Iris pigment epithelial cell (primary cell): Measurements from ENCODE around the gene CDHR2.

ENCODE experiments used
- DNase-seq: peaks from one replicate; pipeline ENCODE4 v3.0.0-alpha.2; 2011; ENCODE audit warnings: low read depth

The CDHR2 gene

DNA sequence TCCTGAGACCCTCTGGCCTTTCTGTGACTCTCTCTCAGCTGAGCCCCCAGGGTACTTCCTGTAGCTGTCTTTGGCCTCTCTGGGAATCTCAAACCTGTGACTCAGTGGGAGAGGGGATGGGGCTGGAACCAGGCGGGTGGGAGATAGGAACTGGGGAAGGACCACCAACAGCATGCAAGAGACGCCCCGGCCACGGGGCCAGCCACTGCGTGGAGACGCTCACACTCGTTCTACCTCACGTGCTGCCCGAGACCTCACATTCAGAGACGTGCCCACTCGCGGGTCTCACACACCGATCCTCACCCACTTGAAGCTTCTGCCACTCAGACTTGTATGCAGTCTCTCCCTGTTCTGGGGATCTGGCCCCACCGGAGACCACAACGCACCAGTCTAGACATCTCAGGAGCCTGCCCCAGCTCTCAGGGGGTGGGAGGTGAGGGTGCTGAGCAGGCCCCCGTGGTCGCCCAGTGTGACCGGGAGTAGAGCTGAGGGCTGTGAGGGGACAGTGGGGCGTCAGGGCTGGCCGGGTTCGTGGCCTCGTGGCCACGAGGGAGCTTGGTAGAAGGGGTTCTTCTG is 47.0 kb downstream of the CDHR2 start:
- DNase-seq = no peak

DNA sequence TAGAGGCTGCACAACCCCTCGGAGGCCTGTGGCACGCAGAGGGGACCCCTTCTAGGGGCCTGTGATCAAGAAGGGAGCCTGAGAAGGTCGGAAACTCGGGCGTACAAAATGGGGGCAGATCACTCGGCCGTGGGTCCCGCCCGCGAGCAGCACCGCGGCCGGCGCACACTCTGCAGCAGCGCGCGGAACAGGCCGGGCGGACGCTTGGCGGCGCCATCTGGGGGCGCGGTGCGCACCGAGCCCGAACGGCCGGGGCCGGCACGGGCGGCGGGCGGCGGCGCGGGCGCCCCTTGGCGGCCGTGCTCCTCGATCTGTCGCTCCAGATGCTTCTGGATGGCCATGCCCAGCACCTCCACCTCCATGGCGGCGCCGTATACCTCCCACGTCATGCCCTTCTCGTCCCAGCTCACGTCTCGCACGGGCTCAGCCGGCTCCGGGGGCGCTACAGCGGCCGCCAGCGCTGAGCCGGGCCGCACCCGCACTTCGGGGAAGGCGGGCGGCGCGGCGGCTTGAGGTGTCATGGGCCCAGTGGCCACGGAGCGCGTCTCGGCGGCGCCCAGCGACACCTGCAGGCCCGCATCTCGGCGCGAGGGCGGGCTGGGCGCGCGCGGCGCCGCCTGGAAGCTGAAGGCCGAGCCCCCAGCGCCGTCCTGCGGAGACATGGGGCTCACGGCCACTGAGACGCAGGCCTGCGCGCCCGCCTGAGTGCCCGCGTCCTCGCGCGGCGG is 47.7 kb downstream of the CDHR2 start:
- DNase-seq = peak; percentile 54

DNA sequence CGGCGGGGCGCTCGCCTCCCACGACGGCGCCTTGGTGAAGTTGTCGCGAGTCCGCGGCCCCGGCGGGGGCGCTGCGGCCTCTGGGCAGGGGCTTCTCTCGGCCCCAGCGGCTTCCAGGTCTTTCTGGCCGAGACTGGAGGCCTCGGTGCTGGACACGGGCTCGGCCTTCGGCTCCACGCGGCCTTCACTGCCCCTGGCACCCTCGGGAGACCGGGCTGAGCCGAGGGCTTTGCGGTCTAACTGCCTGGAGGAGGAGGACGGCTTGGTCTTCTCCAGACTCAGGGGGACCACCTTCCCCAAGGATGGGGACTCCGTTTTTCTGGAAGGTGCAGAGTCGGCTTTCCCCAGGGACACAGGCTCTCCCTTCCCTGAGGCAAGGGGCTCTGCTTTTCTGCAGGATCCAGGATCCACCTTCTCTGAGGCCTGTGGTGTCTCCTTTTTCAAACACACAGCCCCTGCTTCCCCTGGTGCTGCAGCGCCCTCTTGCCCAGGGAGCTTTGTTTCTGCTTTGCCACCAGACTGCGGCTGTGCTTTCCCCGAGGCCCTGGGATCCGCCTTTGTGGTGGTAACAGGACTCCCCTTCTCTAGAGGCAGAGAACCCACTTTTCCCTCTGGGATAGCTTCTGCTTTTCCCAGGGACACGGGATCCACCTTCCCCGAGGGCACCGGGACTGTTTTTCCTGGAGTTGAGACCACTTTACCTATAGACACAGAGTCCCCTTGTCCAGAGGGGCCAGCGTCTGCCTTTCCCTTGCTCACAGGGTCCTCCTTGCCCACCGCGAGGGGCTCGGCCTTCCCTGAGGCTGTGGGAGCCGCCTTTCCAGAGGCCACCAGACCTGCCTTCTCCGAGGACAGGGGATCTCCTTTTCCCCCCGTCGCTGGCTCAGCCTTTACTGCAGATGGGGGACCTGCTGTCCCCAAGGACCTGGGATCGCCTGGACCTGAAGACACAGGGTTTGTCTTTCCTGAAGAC is 48.6 kb downstream of the CDHR2 start:
- no peak for DNase-seq

DNA sequence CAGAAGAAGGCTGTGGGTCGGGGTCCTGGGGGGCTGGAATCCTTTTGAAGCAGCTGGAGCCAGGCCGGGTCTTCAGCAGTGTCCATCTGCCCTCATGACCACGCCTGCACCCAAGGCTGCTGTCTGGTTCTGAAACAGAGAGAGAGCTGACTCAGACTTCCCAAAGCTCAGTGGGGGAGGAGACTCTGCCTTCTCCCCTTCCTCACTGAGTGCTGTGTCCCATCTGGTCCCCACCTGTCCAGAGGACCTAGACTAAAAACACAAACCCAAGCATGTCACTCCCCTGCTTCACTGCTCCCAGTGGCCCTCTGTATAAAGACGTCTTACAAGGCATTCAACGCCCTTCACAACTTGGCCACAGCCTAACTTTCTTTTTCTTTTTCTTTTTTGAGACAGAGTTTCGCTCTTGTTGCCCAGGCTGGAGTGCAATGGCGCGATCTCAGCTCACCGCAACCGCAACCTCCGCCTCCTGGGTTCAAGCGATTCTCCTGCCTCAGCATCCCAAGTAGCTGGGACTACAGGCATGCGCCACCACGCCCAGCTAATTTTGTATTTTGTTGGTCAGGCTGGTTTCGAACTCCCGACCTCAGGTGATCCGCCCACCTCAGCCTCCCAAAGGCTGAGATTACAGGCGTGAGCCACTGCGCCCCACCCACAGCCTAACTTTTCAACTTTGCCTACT is 50.7 kb downstream of the CDHR2 start:
- peak; percentile 18 for DNase-seq

DNA sequence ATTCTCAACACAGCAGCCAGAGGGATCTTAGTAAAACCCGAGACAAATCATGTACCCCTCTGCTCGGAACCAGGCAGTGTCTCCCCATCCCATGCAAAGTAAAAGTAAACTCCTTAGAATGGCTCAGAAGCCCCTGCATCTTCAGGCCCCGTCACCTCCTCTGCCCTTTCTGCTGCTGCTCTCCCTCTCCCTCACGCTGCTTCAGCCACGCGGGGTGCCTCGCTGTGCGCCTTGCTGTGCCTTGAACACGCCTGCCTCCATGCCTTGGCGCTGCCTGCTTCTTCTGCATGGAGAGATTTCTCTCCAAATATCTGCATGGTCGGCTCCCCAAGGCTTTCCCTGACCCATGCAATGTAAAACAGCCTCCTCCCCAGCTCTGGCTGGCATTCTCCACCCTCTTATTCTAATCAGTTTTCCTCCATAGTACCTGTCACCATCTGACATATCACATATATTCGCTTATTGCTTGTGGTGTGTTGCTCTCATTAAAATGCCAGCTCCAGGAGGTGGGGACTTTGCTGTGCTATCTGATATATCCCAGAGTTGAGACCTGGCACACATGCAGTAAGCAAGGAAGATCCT is 52.9 kb downstream of the CDHR2 start:
- DNase-seq = no peak

DNA sequence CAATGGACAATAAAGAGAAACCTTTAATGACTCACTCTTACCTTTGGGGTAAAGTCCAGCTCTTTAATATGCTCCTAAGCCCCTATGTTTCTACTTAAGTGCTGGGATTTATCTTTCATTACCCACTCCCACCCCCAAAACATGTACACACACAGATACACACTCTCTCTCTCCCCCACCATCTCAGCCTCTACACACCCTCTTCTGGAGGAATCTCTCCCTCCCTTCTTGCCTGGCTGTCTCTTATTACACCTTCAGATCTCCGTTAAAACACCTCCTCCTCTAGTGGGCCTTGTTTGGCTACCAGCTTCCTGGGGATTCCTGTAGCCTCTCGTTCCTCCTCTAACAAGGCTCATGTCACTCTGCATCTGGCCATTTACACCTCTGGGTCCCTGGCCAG is 53.9 kb downstream of the CDHR2 start:
- no peak for DNase-seq

DNA sequence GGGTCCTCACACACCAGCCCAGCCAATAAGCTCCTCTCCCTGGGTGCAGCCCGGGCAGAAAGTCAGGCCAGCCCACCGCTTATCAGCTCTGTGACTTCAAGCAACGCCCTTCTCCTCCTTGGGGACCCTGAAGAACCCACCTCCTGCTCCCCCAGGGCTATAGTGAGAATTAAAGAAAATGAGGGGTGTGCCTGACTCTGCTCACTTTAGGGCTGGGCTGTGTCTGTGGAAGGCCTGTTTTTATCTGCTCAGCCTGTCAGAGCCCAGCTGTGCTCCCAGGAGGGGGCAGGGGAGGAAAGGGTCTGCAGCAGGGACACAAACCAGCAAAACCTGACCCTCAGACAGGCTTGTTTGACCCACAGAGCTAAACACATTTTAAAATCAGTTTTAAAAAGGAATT is 56.9 kb downstream of the CDHR2 start:
- no peak for DNase-seq

DNA sequence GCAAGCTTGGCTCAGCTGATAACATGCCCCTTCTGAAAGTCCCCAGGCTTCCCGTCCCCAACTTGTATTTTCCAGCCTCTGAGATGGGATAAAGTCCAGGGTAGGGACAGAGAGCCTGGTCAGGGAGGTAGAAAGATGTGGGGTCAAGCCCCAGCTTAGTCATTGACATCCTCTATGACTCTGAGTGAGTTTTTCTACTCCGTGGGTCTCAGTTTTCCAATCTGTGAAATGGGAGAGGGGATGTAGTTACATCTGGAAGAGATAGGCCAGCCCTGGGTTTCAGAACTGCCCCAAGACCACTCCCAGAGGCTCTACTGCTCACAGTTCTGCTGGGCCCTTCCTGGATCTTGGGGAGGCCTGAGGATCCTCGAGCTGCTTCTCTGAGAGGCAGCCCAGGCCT is 57.7 kb downstream of the CDHR2 start:
- no peak for DNase-seq

DNA sequence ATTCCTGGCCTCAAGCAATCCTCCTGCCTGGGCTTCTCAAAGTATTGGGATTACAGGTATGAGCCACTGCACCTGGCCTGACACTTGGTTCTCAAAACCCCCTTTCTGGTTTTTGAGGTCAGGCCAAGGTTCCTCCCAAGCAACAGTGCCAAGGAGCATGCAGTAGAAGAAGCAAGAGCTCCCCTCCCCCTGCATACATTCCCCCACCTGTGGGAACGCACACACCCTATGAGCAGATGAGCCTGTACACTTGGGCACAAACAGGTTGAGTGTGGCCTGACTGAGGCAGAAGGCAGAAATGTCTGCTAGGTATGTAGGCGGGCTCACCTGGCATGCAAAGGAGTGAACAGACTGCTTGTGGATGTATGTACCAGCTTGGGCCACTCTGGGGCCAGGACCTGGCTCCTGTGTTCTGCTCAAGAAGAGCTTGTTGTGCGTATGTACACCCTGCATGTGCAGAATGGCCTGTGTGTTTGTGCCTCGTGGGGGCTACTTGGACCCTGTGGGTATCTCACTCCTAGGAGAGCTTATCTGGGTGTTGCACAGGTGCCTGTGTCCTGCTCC is 59.1 kb downstream of the CDHR2 start:
- no peak for DNase-seq

DNA sequence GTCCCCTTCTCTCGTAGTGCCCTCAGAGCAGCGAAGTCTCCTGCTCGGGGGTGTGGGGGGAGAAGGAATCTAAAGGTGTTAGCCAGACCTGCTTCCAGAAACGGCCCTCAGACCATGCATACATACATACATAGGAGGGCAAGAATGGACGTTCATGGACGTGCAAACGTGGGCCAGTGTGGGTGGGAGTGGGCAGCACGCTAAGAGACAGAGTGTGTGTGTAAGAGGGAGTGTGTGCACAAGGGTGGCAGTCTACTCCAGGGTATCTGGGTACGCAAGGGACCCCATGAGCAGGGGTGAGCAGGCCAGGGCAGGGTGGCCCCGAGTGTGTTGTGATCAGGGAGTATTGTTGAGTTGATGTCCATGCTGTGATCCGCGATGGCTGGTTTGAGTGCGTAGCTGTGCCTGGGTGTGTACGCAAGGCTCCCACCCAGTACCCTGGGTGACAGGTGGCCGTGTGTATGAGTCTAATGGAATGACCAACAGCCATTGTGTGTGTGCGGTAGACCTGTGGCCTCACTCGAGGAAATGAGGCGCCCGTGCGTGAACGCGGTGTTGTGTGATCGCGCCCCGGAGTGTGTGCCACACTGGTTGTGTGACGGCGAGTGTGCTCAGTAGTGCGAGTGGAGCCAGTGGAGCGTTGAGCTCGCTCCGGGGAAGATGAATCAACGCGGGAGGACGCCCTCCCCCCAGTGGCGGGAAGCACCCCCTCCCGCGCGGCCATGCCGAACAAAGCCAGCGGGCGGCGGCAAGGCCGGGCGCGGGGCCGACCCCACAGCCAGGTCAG is 60.0 kb downstream of the CDHR2 start:
- DNase-seq = peak; percentile 11

DNA sequence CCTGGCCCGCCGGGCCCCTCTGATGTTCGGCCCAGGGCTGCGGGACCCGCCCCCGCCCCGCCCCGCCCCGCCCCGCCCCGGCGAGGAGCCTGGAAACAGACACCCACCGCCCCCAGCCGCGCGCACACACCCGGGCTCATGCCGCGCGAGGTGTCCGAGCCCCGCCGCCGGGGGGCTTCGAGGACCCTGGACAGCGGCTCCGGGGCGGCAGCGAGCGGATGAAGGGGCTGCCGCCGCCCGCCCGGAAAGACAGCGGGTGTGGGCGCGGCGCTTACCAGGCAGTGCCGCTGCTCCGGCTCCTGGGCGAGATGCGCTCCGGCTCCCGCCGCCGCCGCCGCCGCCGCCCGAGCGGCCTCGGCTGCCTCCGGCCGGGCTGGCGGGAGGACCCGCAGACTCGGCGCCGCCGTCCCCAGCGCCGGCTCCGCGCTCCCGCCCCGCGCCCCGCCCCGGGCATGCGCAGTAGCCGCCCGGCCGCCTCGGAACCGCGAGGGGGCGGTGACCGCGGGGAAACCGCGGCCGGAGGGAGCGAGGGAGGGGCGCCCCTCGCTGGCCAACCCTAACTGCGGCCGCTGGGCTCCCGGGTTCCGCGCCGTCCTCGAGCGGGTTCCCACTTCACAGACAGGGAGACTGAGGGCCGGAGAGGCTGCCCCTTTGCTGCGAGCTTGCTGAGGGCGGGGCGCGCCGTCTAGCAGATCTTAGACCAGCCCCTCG is 60.7 kb downstream of the CDHR2 start, which contains the start of gene GPRIN1:
GPRIN1 (minus strand) TSS at position 433 of the 711 bp plus-strand sequence. CDS start 10,322 bp downstream, outside the sequence.
- peak; percentile 33 for DNase-seq

DNA sequence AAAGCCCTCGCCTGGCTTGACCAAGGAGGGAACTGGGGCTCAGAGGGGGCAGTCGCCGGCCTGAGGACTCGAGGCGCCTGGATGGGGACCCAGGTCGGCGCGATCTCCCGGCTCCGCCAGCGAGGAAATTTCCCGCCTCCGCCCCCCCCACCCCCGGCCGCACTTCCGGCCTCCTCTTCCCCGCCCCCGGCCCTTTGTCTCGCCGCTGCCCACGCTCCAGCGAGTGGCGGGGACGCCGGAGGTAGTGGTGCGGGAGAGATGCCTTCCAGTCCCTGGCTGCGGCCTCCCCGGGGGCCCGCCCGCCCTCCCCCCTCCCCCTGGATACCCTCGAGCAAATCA is 61.3 kb downstream of the CDHR2 start:
- no peak for DNase-seq

DNA sequence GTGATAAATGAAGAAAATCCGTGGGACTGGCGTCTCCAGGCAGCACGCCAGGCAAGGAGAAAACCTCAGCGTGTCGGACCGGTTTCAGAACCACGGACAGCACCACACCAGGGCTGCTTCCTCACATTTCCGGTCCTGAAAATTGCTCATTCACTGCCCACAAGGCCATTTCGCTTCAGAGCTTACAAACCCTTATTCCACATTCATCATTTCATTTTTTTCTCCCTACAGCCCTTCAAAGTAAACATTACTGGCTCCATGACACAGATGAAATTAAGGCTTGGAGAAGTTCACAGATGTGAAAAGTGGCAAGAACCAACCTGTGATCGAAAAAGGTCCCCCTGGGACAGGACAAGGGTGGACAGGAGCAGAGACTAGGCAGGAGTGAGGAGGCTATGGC is 62.3 kb downstream of the CDHR2 start:
- DNase-seq = peak; percentile 92

DNA sequence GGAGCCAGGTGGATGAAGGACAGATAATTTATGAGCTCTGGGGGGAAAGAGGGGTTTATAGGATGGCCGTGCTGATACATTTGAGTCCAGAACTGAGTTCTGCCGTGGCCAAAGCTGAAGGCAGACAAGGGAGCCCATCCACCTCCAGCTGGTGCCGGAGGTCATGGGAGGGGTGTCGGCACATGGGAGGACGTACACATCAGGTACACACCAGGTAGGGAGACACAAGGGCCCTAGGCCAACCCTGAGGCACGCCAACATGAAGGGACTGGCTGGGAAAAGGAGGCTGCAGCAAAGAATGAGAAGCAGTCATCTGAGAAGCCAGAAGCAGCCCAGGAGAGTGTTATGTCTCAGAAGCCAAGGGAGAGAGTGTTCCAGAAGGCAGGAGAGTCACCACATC is 62.9 kb downstream of the CDHR2 start:
- DNase-seq = no peak

DNA sequence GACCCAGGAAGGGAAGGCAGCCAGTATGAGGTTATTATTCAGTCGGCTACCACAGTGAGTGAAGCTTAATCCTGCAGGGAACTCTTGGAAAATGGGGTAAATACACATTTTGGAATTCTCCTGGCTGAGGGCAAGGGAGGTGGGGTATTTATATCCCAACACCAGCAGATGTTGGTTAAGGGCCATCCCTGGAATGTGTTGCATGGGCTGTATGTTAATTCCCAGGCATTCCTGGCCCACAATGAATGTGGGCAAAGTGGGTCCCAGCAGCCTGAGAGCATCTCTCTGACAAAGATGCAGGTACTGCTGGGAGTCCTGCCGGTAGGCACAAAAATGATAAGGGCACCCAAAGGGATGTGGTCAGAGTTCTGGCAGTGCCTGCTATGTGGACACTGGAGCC is 63.7 kb downstream of the CDHR2 start:
- DNase-seq = no peak

DNA sequence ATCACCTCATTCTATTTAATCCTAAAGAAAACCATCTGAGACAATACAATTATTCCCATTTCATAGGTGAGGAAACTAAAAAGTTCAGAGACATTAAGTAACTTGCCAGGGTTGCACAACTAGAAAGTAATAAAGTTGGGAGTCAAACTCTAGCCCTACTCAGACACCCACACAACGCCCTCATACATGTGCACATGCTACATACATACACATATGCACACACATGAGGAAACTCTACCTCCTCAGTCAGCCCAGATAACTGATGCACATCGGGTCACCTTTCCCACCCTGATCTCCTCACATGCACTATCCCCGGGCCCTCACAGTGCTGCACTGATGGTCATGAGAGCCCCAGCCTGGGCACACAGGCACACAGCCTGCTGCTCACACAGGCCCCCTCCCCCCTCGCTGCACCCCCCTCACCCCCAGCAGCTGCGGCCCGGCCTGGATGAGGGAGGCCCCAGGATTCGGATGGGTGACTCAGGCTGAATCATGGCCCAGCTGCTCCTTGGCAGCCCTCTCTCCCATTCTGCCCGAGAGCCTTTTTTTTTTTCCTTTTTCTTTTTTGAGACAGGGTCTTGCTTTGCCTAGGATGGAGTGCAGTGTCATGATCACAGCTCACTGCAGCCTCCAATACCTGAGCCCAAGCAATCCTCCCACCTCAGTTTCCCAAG is 65.8 kb downstream of the CDHR2 start:
- DNase-seq = peak; percentile 76

DNA sequence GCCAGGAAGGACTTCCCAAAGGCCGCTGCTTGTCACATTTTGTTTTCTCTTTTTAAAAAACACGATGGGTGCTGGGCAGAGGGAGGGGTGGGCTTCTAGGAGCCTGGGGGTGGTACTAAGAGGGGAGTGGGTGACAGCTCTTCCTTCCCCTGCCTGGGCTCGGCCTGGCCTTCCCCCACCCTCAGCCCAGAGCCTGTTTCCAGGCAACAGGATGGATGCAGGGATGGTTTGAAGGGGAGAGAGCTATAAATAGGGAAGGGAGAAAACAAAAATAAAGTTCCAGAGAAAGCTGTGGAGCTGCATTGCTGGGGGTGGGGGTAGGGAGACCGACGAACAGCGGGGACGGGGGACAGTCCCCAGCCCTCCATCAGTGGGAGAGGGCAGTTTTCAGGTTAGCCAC is 67.4 kb downstream of the CDHR2 start:
- no peak for DNase-seq

DNA sequence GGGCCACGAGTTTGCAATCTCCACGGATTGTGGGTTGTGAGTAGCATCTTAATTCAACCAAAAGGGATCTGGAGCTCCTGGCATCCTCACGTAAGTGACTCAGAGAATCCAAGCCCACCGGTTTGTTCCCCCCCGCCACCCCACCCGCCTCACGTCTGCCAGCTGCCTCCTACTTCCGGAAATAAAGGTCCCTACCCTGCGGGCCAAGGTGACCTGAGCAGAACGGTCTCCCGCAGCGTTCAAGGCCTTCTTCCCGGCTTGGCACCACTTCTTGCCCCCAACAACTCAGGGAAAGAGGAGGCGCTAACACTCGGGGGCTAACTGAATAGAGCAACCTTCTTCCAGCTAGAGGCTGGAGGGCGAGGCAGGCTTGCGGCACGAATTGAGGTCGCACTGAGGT is 69.6 kb downstream of the CDHR2 start:
- no peak for DNase-seq

DNA sequence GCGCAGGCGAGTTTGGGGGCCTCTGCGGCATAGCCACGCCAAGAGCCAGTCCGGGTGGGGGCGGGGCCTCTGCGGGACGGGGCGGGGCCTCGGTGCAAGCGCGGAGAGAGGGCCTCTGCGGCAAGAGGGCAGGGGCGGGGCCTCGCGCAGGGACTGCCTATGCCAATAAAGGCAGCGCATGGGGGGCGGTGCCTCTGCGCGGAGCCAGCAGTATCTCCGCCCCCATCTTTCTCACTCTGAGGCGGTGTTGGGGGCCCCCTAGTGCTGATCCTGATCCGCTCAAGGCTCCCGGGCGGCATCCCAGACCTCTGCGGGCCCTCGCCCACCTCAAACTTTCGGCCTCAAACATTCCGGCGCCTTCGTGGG is 70.0 kb downstream of the CDHR2 start:
- DNase-seq = peak; percentile 91
